Activated CD8-positive, alpha-beta memory T cell treated with anti-CD3 and anti-CD28 coated beads for 24 hours (primary cell): ENCODE data around the gene C16orf86.

Experiments used
- DNase-seq: peaks from one replicate; pipeline ENCODE4 v3.0.0-alpha.2; 2020

The C16orf86 gene

GRCh38 chr16:67699265-67699664, 32.7 kb downstream of the C16orf86 start:
- DNase-seq, result no peak

- no peak for DNase-seq
These were observed 34.8 kb downstream of the C16orf86 start for GRCh38 chr16:67701420-67701819.

GRCh38 chr16:67702130-67702529, 35.5 kb downstream of the C16orf86 start:
- no peak for DNase-seq

GRCh38 chr16:67703626-67704025, 37.0 kb downstream of the C16orf86 start:
- DNase-seq, result no peak

GRCh38 chr16:67704110-67704509, 37.5 kb downstream of the C16orf86 start:
- no peak for DNase-seq

GRCh38 chr16:67707210-67707609, 40.6 kb downstream of the C16orf86 start:
- no peak for DNase-seq

GRCh38 chr16:67707790-67708189, 41.2 kb downstream of the C16orf86 start:
- DNase-seq, result no peak

- DNase-seq, result no peak
These were observed 41.8 kb downstream of the C16orf86 start for GRCh38 chr16:67708368-67708771.

GRCh38 chr16:67709050-67709449, 42.4 kb downstream of the C16orf86 start:
- no peak for DNase-seq

- no peak for DNase-seq
These were observed 44.0 kb downstream of the C16orf86 start for GRCh38 chr16:67710607-67711006.

GRCh38 chr16:67713647-67714273, 47.1 kb downstream of the C16orf86 start:
- DNase-seq, result no peak

GRCh38 chr16:67714522-67714921, 47.9 kb downstream of the C16orf86 start:
- DNase-seq, result no peak

- DNase-seq, result no peak
These were observed 49.5 kb downstream of the C16orf86 start for GRCh38 chr16:67716097-67716496.
